Fibroblast of skin of left quadriceps (primary cell): ENCODE results near the gene CAMK1.
A peak's percentile ranks its signal among the peaks of the same experiment; 100 is the strongest.
"Not testable (repeated sequence)": the region's sequence is repeated elsewhere in the genome, so short reads cannot be mapped to it uniquely, and the experiment has no call there.

Experiments
- DNase-seq, 2 experiments: peaks; one replicate each; pipeline ENCODE4 v3.0.0-alpha.2; 2013; ENCODE audit warnings: low read depth in 2 of 2

The CAMK1 gene

GRCh38 chr3:9776896-9777693 is 7.3 kb upstream of the CAMK1 start:
- no peak for DNase-seq

GRCh38 chr3:9771007-9771406 is 1.3 kb upstream of the CAMK1 start:
- not testable (repeated sequence) for DNase-seq

- no peak for DNase-seq
Observed at GRCh38 chr3:9770276-9770812, 597 bp upstream of the CAMK1 start.

GRCh38 chr3:9769012-9769411 is 735 bp downstream of the CAMK1 start:
- DNase-seq = no peak

- no peak for DNase-seq
Observed at GRCh38 chr3:9768141-9768775, 1.5 kb downstream of the CAMK1 start.

- no peak for DNase-seq
Observed at GRCh38 chr3:9767418-9767817, 2.3 kb downstream of the CAMK1 start.

- no peak for DNase-seq
Observed at GRCh38 chr3:9765865-9766264, 3.9 kb downstream of the CAMK1 start.

GRCh38 chr3:9762871-9763270 is 6.9 kb downstream of the CAMK1 start:
- DNase-seq = no peak

- DNase-seq = no peak
Observed at GRCh38 chr3:9761919-9762318, 7.8 kb downstream of the CAMK1 start.

- DNase-seq = no peak
Observed at GRCh38 chr3:9760779-9761505, 8.8 kb downstream of the CAMK1 start.

GRCh38 chr3:9757427-9757826 is 12.3 kb downstream of the CAMK1 start:
- no peak for DNase-seq

- DNase-seq = no peak
Observed at GRCh38 chr3:9754678-9755077, 15.1 kb downstream of the CAMK1 start.

GRCh38 chr3:9750556-9751411 is 19.0 kb downstream of the CAMK1 start:
- no peak for DNase-seq

GRCh38 chr3:9749645-9750555 is 19.8 kb downstream of the CAMK1 start, which contains the start of gene OGG1:
Gene OGG1 (plus strand): TSS chr3:9749952. CDS start chr3:9750287, 335 bp downstream.
- peak; percentile 98 for DNase-seq

- no peak for DNase-seq
Observed at GRCh38 chr3:9749296-9749644, 20.5 kb downstream of the CAMK1 start.

GRCh38 chr3:9748031-9748430 is 21.7 kb downstream of the CAMK1 start:
- no peak for DNase-seq

- no peak for DNase-seq
Observed at GRCh38 chr3:9747267-9747666, 22.5 kb downstream of the CAMK1 start.

GRCh38 chr3:9746330-9746729 is 23.4 kb downstream of the CAMK1 start:
- DNase-seq = peak; percentile 40

- DNase-seq = no peak
Observed at GRCh38 chr3:9745521-9745920, 24.2 kb downstream of the CAMK1 start.

GRCh38 chr3:9744162-9744561 is 25.6 kb downstream of the CAMK1 start:
- no peak for DNase-seq
